ENCODE results near the gene ASTN2.

GRCh38 chr9:116520218-116520617, 894.6 kb downstream of the ASTN2 start:
- TF ChIP-seq CTCF (conservative IDR thresholded peaks at IDR 0.05 in 1 of 2, IDR thresholded peaks at IDR 0.05 in 1 of 2; ENCODE audit: extremely low read depth in 1 of 2, insufficient read depth in 1 of 2, low read depth in 1 of 2, low read length in 2 of 2) (no peak), EZH2 (IDR thresholded peaks at IDR 0.05; ENCODE audit: borderline replicate concordance, low read length) (no peak)
